Trophoblast cell (in vitro differentiated cells and primary cell): ENCODE measurements around the gene HOXD11.

Experiments used
- DNase-seq, 2 donors: peaks; one replicate each; pipeline ENCODE4 v3.0.0-alpha.2; 2016
- H2AFZ ChIP-seq: 2 replicates; pipeline ENCODE4 v1.6.1; 2013; ENCODE audit warnings: low read length, moderate library complexity, mild to moderate bottlenecking; ENCODE audit not compliant: insufficient read depth, poor library complexity
- H2AK5ac ChIP-seq: 2 replicates; pipeline ENCODE4 v1.6.1; 2013; ENCODE audit warnings: mild to moderate bottlenecking, low read length
- H2BK120ac ChIP-seq: 2 replicates; pipeline ENCODE4 v1.6.1; 2013; ENCODE audit warnings: low read length, mild to moderate bottlenecking, moderate library complexity; ENCODE audit not compliant: insufficient read depth, poor library complexity
- H2BK12ac ChIP-seq: 2 replicates; pipeline ENCODE4 v1.6.1; 2013; ENCODE audit warnings: mild to moderate bottlenecking, low read length, moderate library complexity
- H2BK5ac ChIP-seq: 2 replicates; pipeline ENCODE4 v1.6.1; 2013; ENCODE audit warnings: low read length, low read depth, moderate library complexity, mild to moderate bottlenecking; ENCODE audit not compliant: poor library complexity
- H3K14ac ChIP-seq: 2 replicates; pipeline ENCODE4 v1.6.1; 2013; ENCODE audit warnings: mild to moderate bottlenecking, low read length
- H3K18ac ChIP-seq: 2 replicates; pipeline ENCODE4 v1.6.1; 2013; ENCODE audit warnings: mild to moderate bottlenecking, low read length
- H3K23ac ChIP-seq: 2 replicates; pipeline ENCODE4 v1.6.1; 2013; ENCODE audit warnings: low read length
- H3K27ac ChIP-seq: 2 replicates; pipeline ENCODE4 v1.5.1; 2013; ENCODE audit warnings: low read depth, mild to moderate bottlenecking, inconsistent platforms, low read length, moderate library complexity
- H3K27me3 ChIP-seq: 2 replicates; pipeline ENCODE4 v1.6.1; 2013; ENCODE audit warnings: inconsistent platforms, mild to moderate bottlenecking, low read length, moderate library complexity; ENCODE audit not compliant: insufficient read depth
- H3K36me3 ChIP-seq, 2 experiments: 1 replicate in 1 of 2; 2 replicates in 1 of 2; pipeline ENCODE4 v1.6.1; 2013; ENCODE audit warnings: low read length in 2 of 2, mild to moderate bottlenecking in 2 of 2, moderate library complexity in 1 of 2; ENCODE audit not compliant: insufficient read depth in 2 of 2, control insufficient read depth in 1 of 2
- H3K4ac ChIP-seq: 2 replicates; pipeline ENCODE4 v1.6.1; 2013; ENCODE audit warnings: low read depth, mild to moderate bottlenecking, low read length, moderate library complexity
- H3K4me1 ChIP-seq, 2 experiments: 1 replicate in 1 of 2; 2 replicates in 1 of 2; pipeline ENCODE4 v1.6.1; 2013; ENCODE audit warnings: low read length in 2 of 2, mild to moderate bottlenecking in 2 of 2, moderate library complexity in 1 of 2; ENCODE audit not compliant: insufficient read depth in 2 of 2, control insufficient read depth in 1 of 2
- H3K4me2 ChIP-seq: 2 replicates; pipeline ENCODE4 v1.6.1; 2013; ENCODE audit warnings: inconsistent platforms, mild to moderate bottlenecking, low read length, moderate library complexity
- H3K4me3 ChIP-seq: 2 replicates; pipeline ENCODE4 v1.5.1; 2013; ENCODE audit warnings: mild to moderate bottlenecking, low read depth, low read length, inconsistent platforms
- H3K79me1 ChIP-seq: one replicate; pipeline ENCODE4 v1.6.1; 2013; ENCODE audit warnings: low read length
- H3K79me2 ChIP-seq: 2 replicates; pipeline ENCODE4 v1.6.1; 2013; ENCODE audit warnings: low read length, mild to moderate bottlenecking; ENCODE audit not compliant: control insufficient read depth, insufficient read depth, poor library complexity
- H3K9ac ChIP-seq: 2 replicates; pipeline ENCODE4 v1.6.1; 2013; ENCODE audit warnings: mild to moderate bottlenecking, low read length
- H3K9me3 ChIP-seq: 2 replicates; pipeline ENCODE4 v1.6.1; 2013; ENCODE audit warnings: low read depth, mild to moderate bottlenecking, control low read depth, inconsistent platforms, low read length; ENCODE audit not compliant: insufficient read depth
- H4K12ac ChIP-seq: 2 replicates; pipeline ENCODE4 v1.6.1; 2013; ENCODE audit warnings: low read depth, mild to moderate bottlenecking, low read length, moderate library complexity
- H4K8ac ChIP-seq: 2 replicates; pipeline ENCODE4 v1.6.1; 2013; ENCODE audit warnings: low read depth, mild to moderate bottlenecking, low read length, moderate library complexity
- H4K91ac ChIP-seq: one replicate; pipeline ENCODE4 v1.6.1; 2013; ENCODE audit warnings: low read depth, mild to moderate bottlenecking, low read length, moderate library complexity
- WGBS: extraction: QIAGEN DNeasy Blood & Tissue Kit; methylation state at CpG from one replicate; pipeline ENCODE4 v1.1.7; 2013; ENCODE audit warnings: missing lambda C conversion rate; ENCODE audit not compliant: insufficient read length, insufficient coverage; ENCODE audit errors: extremely low coverage; 5-methylcytosine and 5-hydroxymethylcytosine counted together

The HOXD11 gene

GRCh38 chr2:176107731-176108181 is 676 bp downstream of the HOXD11 start:
- H2AFZ ChIP-seq: no peak overlapping the region
- H3K79me1 ChIP-seq: peaks cover 4% of the 10 kb centered on the region
- no peaks in the 10 kb centered on the region for H3K79me2 ChIP-seq
- WGBS: no CpG with 5 or more reads among the region's 59 CpGs
- no peak overlapping the region for H3K18ac ChIP-seq
- no peak overlapping the region for H3K9ac ChIP-seq
- peaks cover 78% of the 10 kb centered on the region for H3K27me3 ChIP-seq
- peaks cover 14% of the 10 kb centered on the region for H3K9me3 ChIP-seq
- H2BK120ac ChIP-seq: no peak overlapping the region
- no peak overlapping the region for H3K23ac ChIP-seq
- no peak overlapping the region for H4K12ac ChIP-seq
- H2AK5ac ChIP-seq: no peak overlapping the region
- no peak overlapping the region for H3K14ac ChIP-seq
- no peak overlapping the region for H3K4ac ChIP-seq
- no peak overlapping the region for H3K27ac ChIP-seq
- peak overlapping the region; percentile 44 for H3K4me2 ChIP-seq
- H3K36me3 ChIP-seq: no peaks in the 10 kb centered on the region
- no peak overlapping the region for H3K4me3 ChIP-seq
- no peak for DNase-seq
- no peak overlapping the region for H2BK12ac ChIP-seq
- H4K91ac ChIP-seq: no peak overlapping the region
- no peak overlapping the region for H2BK5ac ChIP-seq
- H3K4me1 ChIP-seq: peaks cover 7 to 13% of the 10 kb centered on the region in 2 experiments
- no peak overlapping the region for H4K8ac ChIP-seq

GRCh38 chr2:176109192-176109901 is 2.3 kb downstream of the HOXD11 start:
- H3K9ac ChIP-seq: no peak overlapping the region
- H3K27me3 ChIP-seq: peaks cover 81% of the 10 kb centered on the region
- H3K14ac ChIP-seq: no peak overlapping the region
- no peak overlapping the region for H3K27ac ChIP-seq
- H3K4me2 ChIP-seq: no peak overlapping the region
- no peak overlapping the region for H4K8ac ChIP-seq
- no peak overlapping the region for H4K12ac ChIP-seq
- H3K18ac ChIP-seq: no peak overlapping the region
- H3K4ac ChIP-seq: no peak overlapping the region
- no peak for DNase-seq
- H3K4me1 ChIP-seq: peaks cover 7 to 10% of the 10 kb centered on the region in 2 experiments
- no peak overlapping the region for H2BK120ac ChIP-seq
- peaks cover 15% of the 10 kb centered on the region for H3K9me3 ChIP-seq
- no peak overlapping the region for H2AK5ac ChIP-seq
- no peaks in the 10 kb centered on the region for H3K79me2 ChIP-seq
- H3K4me3 ChIP-seq: no peak overlapping the region
- H3K36me3 ChIP-seq: no peaks in the 10 kb centered on the region
- H3K23ac ChIP-seq: no peak overlapping the region
- peaks cover 4% of the 10 kb centered on the region for H3K79me1 ChIP-seq
- no peak overlapping the region for H4K91ac ChIP-seq
- no peak overlapping the region for H2AFZ ChIP-seq
- H2BK5ac ChIP-seq: no peak overlapping the region
- no peak overlapping the region for H2BK12ac ChIP-seq
- no CpG with 5 or more reads among the region's 26 CpGs for WGBS

GRCh38 chr2:176109946-176110345 is 2.9 kb downstream of the HOXD11 start:
- H3K4me1 ChIP-seq: peaks cover 7% of the 10 kb centered on the region in 2 experiments
- WGBS: no CpG with 5 or more reads among the region's 4 CpGs
- no peak overlapping the region for H2BK5ac ChIP-seq
- no peak overlapping the region for H3K9ac ChIP-seq
- H2BK12ac ChIP-seq: no peak overlapping the region
- H3K18ac ChIP-seq: no peak overlapping the region
- H4K91ac ChIP-seq: no peak overlapping the region
- H3K36me3 ChIP-seq: no peaks in the 10 kb centered on the region
- H2AK5ac ChIP-seq: no peak overlapping the region
- H3K23ac ChIP-seq: no peak overlapping the region
- no peak overlapping the region for H2BK120ac ChIP-seq
- H3K27me3 ChIP-seq: peaks cover 81% of the 10 kb centered on the region
- H4K12ac ChIP-seq: no peak overlapping the region
- no peak overlapping the region for H2AFZ ChIP-seq
- peaks cover 15% of the 10 kb centered on the region for H3K9me3 ChIP-seq
- no peak for DNase-seq
- H3K27ac ChIP-seq: no peak overlapping the region
- H3K14ac ChIP-seq: no peak overlapping the region
- no peaks in the 10 kb centered on the region for H3K79me1 ChIP-seq
- no peak overlapping the region for H3K4me2 ChIP-seq
- no peak overlapping the region for H3K4me3 ChIP-seq
- H3K79me2 ChIP-seq: no peaks in the 10 kb centered on the region
- no peak overlapping the region for H4K8ac ChIP-seq
- no peak overlapping the region for H3K4ac ChIP-seq

- no peak overlapping the region for H3K23ac ChIP-seq
- H2AFZ ChIP-seq: no peak overlapping the region
- H4K8ac ChIP-seq: no peak overlapping the region
- no CpG with 5 or more reads among the region's 7 CpGs for WGBS
- no peak overlapping the region for H2AK5ac ChIP-seq
- no peak overlapping the region for H4K91ac ChIP-seq
- H3K27me3 ChIP-seq: peaks cover 77% of the 10 kb centered on the region
- no peak overlapping the region for H2BK120ac ChIP-seq
- H3K79me1 ChIP-seq: no peaks in the 10 kb centered on the region
- H3K4me2 ChIP-seq: no peak overlapping the region
- no peak overlapping the region for H3K4me3 ChIP-seq
- H3K4me1 ChIP-seq: peaks cover 7% of the 10 kb centered on the region in 2 experiments
- no peaks in the 10 kb centered on the region for H3K79me2 ChIP-seq
- no peak overlapping the region for H2BK5ac ChIP-seq
- no peaks in the 10 kb centered on the region for H3K36me3 ChIP-seq
- no peak overlapping the region for H4K12ac ChIP-seq
- H3K9ac ChIP-seq: no peak overlapping the region
- DNase-seq: no peak
- peaks cover 13% of the 10 kb centered on the region for H3K9me3 ChIP-seq
- H2BK12ac ChIP-seq: no peak overlapping the region
- H3K4ac ChIP-seq: no peak overlapping the region
- H3K14ac ChIP-seq: no peak overlapping the region
- no peak overlapping the region for H3K27ac ChIP-seq
- H3K18ac ChIP-seq: no peak overlapping the region
These were observed 3.6 kb downstream of the HOXD11 start for GRCh38 chr2:176110415-176111308.
